Middle frontal gyrus (tissue), 1 donor: ENCODE results near the gene PAK4.

Experiments used
- DNase-seq: peaks from one replicate; pipeline ENCODE4 v3.0.0-alpha.2; 2015; ENCODE audit warnings: low spot score; ENCODE audit errors: extremely low spot score

Gene PAK4

DNA sequence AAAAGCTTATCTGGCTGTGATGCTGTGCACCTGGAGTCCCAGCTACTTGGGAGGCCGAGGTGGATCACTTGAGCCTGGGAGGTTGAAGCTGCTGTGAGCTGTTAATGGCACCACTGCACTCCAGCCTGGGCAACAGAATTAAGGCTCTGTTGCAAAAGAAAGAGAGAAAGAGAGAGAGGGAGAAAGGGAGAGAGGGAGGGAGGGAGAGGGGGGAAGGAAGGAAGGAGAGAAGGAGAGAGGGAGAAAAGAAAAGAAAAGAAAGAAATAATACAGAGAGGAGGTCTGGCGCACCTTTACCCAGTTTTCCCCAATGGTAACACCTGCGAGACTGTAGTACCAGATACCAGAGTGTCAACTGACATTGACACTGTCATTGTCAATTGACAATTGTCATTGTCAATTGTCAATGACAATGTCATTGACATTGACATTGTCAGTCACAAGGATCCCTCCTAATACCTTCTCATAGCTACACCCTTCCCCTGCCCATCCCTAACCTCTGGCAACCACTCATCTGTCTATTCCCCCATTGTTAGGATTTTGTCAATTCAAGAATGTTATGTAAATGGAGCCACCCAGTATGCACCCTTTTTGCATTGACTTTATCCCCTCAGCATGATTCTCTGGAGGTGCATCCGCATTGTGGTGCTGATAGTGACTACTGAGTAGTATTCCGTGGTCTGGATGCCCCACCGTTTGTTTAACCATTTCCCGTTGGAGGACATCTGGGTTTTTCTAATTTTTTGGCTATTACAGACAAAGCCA, 21.3 kb downstream of the PAK4 start:
- DNase-seq = no peak

DNA sequence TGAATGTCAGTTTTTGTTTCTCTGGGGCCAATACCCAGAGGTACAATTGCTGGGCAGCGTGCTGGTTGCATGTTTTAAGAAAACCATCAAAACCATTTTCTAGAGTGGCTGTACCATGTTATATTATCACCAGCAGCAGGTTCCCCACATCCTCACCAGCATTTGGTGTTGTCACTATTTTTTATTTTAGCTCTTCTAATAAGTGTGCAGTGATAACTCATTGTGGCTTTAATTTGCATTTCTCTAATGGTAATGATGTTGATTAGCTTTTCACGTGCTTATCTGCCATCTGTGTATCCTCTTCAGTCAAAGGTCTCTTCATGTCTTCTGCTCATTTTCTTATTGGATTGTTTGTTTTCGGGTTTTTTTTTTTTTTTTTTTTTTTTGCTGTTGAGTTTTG, 21.9 kb downstream of the PAK4 start:
- no peak for DNase-seq

DNA sequence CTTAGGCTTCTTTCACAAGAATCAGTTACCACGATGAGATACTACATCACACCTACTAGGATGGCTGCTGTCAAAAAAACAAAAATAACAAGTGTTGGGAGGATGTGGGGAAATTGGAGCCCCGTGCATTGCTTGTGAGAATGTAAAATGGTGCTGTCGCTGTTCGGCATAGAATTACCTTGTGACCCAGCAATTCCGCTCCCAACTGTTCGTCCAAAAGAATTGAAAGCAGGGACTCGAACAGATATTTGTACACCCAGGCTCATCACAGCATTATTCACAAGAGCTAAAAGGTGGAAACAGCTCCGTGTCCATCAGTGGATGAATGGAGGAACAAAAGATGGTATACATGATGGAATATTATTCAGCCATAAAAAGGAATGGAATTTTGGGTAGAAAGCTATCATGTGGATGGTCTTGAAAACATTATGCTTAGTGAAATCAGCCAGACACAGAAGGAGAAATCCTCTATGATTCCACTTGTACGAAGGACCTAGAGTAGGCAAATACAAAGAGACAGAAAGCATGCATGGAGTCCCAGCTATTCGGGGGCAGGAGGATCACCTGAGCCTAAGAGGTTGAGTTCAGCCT, 23.4 kb downstream of the PAK4 start:
- no peak for DNase-seq

DNA sequence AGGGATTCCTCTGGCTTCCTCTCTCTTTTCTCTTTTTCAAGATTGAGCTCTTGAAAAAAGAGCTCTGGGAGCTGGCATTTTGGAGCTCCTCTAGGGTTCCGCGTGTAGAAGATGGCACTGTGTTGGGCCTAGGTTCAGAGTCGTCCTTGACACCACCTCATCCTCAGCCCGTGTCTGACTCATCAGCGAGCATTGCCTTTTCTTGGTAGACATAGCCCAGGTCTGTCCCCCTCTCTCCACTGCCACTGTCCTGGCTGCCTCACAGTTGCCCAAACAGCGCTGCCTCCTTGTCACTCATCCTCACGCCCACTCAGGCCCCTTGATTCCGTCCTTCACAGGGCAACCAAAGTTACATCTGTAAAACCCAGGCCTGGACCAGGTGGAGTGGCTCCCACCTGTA, 24.6 kb downstream of the PAK4 start:
- no peak for DNase-seq

DNA sequence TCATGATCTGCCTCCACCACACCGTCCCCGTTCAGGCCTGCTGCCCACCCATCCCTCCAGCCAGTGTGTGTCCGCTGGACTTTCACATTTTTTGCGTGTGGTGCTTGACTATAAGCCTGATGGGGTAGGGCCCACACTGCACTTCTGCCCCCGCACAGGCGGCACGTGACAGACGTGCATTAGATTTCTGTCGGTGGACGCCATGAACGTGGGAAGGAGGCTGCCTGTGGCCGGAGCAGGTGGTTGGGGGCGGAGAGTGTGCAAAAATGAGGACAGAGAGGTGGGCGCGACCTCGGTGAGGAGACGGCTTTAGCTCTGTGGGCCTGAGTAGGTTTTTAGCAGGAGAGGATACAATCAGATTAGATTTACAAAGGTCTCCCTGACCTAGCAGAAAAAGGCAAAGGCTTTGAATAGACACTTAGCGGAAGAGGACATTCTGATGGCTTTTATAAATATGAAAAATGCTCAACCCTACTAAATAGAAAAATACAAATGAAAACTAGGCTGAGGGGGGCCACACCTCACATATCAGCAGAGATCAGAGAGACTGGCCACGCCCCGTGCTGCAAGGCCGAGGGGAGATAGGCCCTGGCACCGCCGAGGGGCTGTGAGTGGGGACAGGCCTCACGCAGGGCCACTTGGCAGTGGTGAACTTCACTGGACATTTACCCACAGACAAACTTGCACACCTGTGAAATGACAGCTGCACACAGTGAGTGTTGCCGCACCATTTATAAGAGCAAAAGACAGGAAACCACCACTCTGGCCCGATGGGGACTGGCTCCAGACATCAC, 25.4 kb downstream of the PAK4 start:
- no peak for DNase-seq

DNA sequence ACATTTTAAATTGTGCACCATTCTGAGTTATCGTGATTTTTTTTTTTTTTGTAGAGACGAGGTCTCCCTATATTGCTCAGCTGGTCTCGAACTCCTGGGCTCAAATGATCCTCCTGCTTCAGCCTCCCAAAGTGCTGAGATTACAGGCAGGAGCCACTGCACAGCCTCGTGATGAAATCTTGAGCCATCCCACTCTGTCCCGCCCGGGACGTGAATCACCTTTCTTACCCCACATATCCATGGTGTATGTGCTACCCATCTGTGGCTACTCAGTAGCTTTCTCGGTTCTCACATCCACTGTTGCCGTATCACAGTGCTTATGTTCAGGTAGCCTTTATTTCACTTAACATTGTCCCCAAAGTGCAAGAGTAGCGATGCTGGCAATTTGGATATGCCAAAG, 26.5 kb downstream of the PAK4 start:
- no peak for DNase-seq

DNA sequence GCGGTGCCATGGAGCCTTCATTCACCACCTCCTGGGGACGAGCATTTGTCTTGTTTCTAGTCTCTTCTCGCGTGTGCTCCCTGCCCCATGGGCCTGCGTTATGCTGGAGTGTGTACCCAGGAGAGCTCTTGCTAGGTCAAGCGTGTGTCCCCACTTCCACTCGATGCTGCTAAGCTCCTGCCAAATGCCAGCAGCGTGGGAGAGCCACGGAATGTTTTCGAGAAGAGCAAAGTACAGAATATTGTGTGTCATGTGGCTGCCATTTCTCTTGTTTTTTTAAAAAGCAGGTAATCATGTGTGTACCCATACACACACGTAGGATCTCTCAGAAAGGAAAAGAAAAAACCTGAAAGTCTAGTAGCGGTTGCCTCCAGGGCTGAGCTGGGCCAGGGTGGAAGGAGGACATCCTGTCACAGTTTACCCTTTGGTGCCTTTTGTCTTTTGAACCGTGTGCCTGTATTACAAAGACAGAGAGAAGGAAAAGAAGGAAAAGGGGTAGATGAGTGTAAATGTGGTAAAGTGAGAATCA, 28.6 kb downstream of the PAK4 start:
- no peak for DNase-seq

DNA sequence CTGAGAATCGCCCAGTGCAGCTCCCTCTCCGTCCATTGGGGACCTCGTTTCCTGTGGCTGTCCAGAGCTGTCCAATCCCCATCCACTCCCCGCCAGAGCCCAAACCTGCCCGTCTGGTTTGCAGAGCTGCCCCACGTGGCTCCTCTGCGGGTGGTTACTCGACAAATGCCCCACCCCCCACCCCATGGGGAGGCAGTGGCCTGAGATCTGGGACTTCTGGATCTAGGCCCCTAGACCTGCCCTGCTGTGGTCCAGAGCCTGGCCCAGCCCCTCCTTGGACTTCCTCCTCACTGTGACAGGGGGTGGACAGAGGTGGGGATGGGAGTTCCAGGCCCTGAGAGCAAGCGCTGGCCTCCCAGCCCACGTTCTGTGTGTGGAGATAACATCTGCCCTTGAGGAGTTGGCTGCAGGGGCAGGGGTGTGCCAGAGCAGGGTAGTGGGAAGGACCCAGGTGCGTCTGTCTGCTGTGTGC, 29.1 kb downstream of the PAK4 start:
- no peak for DNase-seq

DNA sequence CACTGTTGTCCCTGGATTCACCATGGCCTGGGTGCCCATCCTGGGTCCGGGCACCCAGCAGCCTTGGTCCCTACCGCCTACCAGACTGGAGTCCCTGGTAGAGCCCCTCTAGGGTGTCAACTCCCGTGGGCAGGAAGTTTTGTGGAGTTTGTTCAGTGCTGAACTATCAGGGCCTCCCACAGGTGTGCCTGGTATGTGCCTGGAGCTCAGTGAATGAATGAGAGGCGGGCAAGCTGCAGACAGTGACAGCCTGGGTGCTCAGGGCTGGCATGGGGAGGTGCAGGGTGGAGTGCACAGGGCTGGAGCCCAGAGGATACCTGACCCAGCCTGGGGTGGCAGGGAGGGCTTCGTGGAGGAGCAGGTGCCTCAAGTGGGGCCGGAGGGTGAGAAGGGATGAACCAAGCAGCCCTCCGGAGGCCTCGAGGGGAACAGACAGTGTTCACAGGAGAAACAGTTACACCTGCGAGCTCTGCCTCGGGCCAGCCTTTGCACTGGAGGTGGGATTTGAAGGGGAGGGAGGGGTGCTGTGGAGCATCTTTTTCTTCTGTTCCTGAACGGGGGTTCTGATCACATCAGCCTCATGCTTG, 29.6 kb downstream of the PAK4 start:
- no peak for DNase-seq

DNA sequence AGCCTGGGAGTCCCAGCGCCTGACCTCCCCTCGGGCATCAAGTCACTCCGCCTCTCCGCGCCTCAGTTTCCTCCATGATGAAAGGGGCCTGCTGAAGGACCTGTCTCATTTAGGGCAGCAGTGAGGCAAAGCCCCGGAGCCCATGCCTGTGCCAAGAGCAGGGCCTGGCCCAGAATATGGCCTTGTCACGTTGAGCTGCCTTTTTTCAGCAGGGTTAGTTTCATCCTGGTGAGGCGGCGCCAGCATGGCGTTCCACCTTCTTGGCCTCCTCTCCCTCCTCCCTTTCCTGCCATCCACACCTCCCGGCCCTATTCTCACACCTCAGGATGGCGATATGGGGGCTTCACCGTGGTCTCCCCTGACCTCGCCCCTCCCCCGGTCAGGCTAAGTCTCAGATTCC, 30.2 kb downstream of the PAK4 start:
- no peak for DNase-seq

DNA sequence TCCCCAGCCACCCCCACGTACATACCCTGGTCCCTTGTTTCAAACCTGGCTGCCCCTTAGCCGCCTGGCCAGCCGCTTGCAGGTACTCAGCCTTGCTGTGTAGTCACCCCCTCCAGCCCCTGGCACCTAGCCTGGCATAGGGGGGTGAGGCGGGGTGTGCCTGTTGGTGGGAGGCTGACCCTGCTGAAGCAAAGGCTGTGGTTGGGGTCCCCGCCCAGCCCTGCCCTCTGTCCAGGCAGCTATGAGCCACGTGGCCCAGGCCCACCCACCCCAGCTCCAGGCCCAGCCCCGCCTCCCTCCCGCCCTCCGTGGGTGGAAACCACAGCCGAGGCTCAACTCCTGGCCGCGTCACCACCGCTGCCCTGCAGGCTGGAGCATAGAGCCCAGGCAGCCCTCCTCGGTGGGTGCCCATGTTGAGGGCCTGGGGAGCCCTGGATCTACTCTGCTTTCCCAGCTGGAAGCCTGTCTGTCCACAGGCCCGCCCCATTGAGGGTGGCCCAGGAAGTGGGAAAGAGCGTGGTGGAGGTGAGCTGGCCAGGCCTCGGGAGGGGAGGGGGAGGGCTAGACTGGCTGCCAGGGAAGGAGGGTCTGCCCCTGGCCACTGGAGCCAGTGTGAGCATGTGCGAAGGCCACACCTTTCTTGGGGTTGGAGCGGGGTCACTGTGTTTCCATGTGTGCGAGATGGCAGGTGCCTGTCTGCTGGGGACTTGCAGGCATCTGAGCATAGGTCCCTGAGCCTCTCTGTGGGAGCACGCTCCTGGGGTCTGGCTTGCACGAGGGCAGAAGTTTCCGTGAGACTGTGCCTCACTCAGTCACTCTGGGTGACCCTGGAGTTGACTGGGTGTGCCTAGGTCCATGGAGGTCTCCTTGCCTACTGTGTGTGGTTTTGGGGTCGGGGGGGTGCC, 31.0 kb downstream of the PAK4 start:
- no peak for DNase-seq

DNA sequence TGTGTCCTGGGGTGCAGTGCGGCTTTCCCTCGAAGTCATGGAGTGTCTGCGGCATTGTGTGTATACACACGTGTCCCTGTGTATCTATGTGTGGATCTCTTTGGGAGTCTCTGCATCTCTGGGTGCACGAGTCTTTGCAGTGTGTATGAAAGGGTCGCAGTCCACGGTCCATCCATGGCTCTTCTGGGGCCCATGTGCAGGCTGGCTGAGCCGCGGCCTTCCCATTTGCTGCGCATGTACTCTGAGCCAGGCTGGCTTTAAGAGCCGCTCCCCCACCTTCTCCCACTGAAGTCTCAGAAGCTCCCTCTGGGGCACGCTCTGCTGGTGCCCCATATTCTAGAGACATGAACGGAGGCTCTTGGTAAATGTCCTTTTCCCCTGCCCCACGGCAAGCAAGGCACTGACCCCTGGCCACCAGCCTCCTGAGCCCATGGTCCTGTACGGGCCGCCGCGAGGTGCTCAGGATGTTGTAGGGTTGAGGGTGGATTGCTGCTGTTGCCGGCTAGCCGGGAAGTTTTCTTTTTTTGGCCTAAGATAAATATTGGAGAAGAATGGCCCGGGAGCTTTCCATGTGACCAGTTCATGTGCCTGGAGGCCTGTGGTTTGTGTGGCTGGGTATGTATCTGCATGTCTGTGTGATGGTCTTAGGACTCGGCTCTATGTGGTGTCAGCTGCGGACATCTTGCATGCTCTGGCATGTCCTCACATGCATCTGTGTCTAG, 31.9 kb downstream of the PAK4 start:
- DNase-seq = no peak

DNA sequence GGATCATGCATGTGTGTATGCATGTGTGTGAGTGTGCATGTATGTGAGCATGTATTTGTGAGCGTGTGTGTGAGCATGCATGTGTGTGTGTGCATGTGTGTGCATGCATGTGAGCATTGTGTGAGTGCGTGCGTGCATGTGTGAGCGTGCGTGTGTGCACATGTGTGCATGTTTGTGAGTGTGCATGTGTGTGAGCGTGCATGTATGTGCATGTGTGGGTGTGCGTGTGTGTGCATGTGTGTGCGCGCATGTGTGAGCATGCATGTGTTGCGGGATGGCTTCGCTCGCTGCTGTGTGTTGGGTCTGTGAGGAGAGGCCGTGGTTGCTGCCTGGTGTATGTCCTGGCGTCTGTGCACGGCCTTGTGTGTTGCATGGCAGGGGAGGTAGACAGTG, 32.4 kb downstream of the PAK4 start:
- DNase-seq = no peak

DNA sequence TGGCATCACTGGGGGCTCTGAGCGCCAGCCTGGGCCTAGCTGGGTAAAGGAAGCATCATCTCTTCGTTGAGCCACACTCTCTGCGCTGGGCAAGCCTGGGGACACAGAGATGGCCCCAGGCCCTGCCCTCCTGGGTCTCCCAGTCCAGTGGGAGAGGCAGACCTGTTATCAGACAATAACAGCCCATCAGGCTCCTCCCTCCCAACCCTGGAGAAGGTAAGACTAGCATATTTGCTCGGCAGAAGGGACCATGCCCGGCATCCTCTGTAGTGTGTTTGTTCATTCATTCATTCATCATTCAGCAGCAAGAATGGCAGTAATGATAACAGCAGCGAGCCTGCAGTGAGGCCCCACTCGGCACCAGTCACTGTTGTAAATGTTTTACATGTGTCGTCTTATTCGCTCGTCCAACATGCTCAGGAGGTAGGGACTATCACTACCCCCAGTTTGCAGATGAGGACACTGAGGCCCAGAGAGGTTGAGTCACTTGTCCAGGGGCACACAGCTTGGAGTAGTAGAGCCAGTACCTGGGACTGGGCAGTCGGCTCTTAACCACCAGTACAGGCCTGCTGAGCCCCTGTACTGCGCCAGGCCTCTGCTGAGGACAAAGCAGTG, 33.2 kb downstream of the PAK4 start:
- no peak for DNase-seq

DNA sequence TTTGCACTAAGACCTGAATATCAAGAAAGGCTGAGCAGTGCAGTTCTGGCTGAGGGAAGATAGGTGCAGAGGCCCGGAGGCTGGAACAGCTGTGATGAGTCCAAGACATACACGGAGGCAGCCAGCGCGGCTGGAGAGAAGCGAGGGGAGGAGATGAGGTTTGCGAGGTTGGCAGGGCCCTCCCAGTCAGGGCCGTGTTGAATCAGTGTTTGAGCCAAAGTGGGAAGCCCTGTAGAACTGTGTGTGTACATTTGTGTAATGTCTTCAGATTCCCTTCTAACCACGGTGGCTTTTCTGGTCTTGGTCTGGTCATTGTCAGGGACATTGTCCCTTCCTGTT, 34.9 kb downstream of the PAK4 start:
- no peak for DNase-seq

DNA sequence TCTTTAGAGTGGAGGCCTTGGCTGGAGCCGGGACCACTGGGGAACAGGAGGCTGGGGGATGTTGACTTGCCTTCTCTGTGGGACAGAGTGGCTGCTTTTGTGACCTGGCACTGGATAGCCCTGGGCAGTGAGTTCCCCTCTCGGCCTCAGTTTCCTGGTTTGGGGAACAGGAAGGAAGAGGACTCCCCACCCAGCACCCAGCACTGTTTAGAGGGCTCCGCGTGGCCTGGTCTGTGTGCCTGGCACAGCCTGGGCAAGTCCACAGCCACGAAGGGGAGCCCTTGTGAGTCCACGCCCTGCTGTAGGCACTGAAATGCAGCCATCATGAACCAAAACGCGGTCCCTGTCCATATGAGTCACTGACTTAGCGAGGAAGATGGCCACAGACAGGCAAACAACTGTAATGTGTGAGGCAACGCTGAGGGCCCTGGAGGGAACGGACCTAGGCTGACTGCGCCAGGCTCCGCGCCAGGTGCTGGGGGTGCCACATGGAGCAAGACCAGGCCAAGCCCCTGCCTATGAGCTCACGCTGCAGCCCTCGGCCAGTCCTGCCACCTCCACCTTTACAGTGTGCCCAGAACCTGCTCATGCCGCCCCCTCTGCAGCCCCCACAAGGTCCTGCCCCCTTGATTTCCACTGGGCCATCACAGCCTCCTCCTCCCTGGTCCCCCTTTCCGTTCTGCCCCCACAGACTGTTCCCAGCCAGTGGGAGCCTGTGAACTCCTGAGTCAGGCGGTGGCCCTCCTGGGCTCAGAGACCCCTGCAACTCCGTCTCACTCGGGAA, 35.5 kb downstream of the PAK4 start:
- DNase-seq = no peak

DNA sequence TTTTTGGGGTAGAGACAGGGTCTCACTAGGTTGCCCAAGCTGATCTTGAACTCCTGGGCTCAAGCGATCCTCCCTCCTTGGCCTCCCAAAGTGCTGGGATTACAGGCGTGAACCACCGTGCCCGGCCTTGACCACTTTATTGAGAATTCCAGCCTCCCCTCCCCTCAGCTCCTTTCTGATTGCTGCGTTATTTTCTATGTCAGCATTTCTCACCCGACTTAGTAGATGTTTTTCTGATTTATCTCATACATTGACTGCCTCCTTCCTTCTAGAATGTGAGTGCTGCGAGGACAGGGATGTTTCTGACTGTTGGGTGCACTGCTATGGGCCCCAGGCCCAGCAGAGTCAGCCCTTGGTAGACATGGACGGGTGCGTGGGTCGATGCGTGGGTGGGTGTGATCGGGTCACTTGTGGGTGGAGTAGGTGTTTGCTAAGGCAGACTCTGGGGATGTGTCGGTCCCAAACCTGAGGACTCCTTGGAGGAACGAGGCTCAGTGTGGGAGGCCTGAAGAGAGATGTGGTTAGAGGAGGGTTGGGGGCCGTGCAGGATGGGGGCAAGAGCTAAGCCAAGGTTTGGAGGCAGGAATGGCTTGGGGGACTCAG, 37.0 kb downstream of the PAK4 start:
- DNase-seq = no peak

DNA sequence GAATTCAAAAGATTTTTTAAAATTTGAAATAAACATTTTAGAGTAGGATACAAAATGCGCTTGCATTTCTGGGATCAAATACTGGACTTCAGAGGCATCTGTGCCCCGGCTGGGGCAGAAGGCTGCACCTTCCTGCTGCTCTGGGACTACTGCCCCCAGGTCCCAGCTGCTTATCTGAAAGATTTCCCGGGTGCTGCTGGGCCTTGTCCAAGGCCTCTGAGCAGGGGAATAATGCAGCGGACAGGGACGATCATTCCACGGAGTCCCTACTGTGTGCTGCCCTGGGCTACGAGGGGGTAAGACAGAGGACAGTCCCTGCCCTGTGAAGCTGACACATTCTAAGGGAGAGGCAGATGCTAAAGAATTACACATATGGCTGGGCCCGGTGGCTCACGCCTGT, 38.0 kb downstream of the PAK4 start:
- no peak for DNase-seq

DNA sequence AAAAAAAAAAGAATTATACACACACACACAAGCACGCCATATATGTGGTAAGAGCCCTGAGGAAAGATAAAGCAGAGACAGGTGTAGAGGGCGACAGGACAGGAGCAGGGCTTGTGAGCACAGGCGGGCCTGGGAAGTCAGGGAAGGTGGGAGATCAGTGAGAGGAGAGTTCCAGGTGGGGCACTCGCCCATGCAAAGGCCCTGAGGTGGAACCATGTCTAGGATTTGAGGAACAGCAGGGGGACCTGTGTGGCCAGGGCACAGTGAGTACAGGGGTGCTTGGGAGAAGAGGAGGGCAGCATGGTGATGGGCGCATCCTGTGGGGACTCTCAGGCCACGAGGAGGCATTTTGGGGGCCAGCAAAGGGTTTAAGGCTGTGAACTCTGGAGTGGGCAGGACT, 38.7 kb downstream of the PAK4 start:
- no peak for DNase-seq
